ENCODE results near the gene LLCFC1. TPM values are rescaled to one million over a fixed set of nuclear protein-coding genes. Genes with fewer than 3 reads are reported as not detected.

LLCFC1 gene
- total RNA-seq, 1 donor from 2014 or later, result not detected

GRCh38 chr7:142913051-142913450 lies 26.2 kb upstream of the LLCFC1 start:
- H3K27me3 Mint-ChIP-seq (ENCODE audit: low read depth), result no peaks in the 10 kb centered on the region
- H3K4me1 Mint-ChIP-seq, result peaks cover 32% of the 10 kb centered on the region
- H3K4me3 Mint-ChIP-seq, result no peak overlapping the region
- no peaks in the 10 kb centered on the region for H3K36me3 Mint-ChIP-seq
- DNase-seq (ENCODE audit: low spot score in 2 of 2, unreplicated experiment in 2 of 2), result no peak
- peak overlapping the region; percentile 43 for H3K27ac Mint-ChIP-seq
- TF ChIP-seq CTCF (IDR thresholded peaks at IDR 0.05; ENCODE audit: unreplicated experiment), result no peak
- peaks cover 4% of the 10 kb centered on the region for H3K9me3 Mint-ChIP-seq

GRCh38 chr7:142913566-142913965 lies 25.7 kb upstream of the LLCFC1 start:
- Mint-ChIP-seq H3K4me1 (peaks cover 32% of the 10 kb centered on the region), H3K27me3 (ENCODE audit: low read depth) (no peaks in the 10 kb centered on the region), H3K36me3 (no peaks in the 10 kb centered on the region), H3K9me3 (peaks cover 4% of the 10 kb centered on the region), H3K4me3 (peak overlapping the region; percentile 11), H3K27ac (peak overlapping the region; percentile 43)
- no peak for DNase-seq (ENCODE audit: low spot score in 2 of 2, unreplicated experiment in 2 of 2)
- no peak for TF ChIP-seq CTCF (IDR thresholded peaks at IDR 0.05; ENCODE audit: unreplicated experiment)

- Mint-ChIP-seq H3K27ac (peak overlapping the region; percentile 43), H3K9me3 (peaks cover 4% of the 10 kb centered on the region), H3K27me3 (ENCODE audit: low read depth) (no peaks in the 10 kb centered on the region), H3K4me1 (peaks cover 32% of the 10 kb centered on the region), H3K4me3 (no peak overlapping the region), H3K36me3 (no peaks in the 10 kb centered on the region)
- no peak for TF ChIP-seq CTCF (IDR thresholded peaks at IDR 0.05; ENCODE audit: unreplicated experiment)
- no peak for DNase-seq (ENCODE audit: low spot score in 2 of 2, unreplicated experiment in 2 of 2)
These were observed 25.2 kb upstream of the LLCFC1 start for GRCh38 chr7:142914121-142914520.

- peaks cover 27% of the 10 kb centered on the region for H3K4me1 Mint-ChIP-seq
- no peak for TF ChIP-seq CTCF (IDR thresholded peaks at IDR 0.05; ENCODE audit: unreplicated experiment)
- no peak overlapping the region for H3K4me3 Mint-ChIP-seq
- H3K36me3 Mint-ChIP-seq, result no peaks in the 10 kb centered on the region
- DNase-seq (ENCODE audit: low spot score in 2 of 2, unreplicated experiment in 2 of 2), result no peak
- H3K27me3 Mint-ChIP-seq (ENCODE audit: low read depth), result no peaks in the 10 kb centered on the region
- H3K9me3 Mint-ChIP-seq, result peaks cover 4% of the 10 kb centered on the region
- no peak overlapping the region for H3K27ac Mint-ChIP-seq
These were observed 24.0 kb upstream of the LLCFC1 start for GRCh38 chr7:142915315-142915714.

- H3K4me1 Mint-ChIP-seq, result peaks cover 22% of the 10 kb centered on the region
- DNase-seq (ENCODE audit: low spot score in 2 of 2, unreplicated experiment in 2 of 2), result no peak
- H3K36me3 Mint-ChIP-seq, result no peaks in the 10 kb centered on the region
- no peak overlapping the region for H3K4me3 Mint-ChIP-seq
- H3K9me3 Mint-ChIP-seq, result peaks cover under 1% of the 10 kb centered on the region
- TF ChIP-seq CTCF (IDR thresholded peaks at IDR 0.05; ENCODE audit: unreplicated experiment), result no peak
- H3K27ac Mint-ChIP-seq, result no peak overlapping the region
- no peaks in the 10 kb centered on the region for H3K27me3 Mint-ChIP-seq (ENCODE audit: low read depth)
These were observed 22.8 kb upstream of the LLCFC1 start for GRCh38 chr7:142916508-142916907.

- no peaks in the 10 kb centered on the region for H3K36me3 Mint-ChIP-seq
- no peak for TF ChIP-seq CTCF (IDR thresholded peaks at IDR 0.05; ENCODE audit: unreplicated experiment)
- H3K4me1 Mint-ChIP-seq, result peaks cover 20% of the 10 kb centered on the region
- no peak for DNase-seq (ENCODE audit: low spot score in 2 of 2, unreplicated experiment in 2 of 2)
- H3K27ac Mint-ChIP-seq, result no peak overlapping the region
- H3K4me3 Mint-ChIP-seq, result no peak overlapping the region
- H3K9me3 Mint-ChIP-seq, result no peaks in the 10 kb centered on the region
- no peaks in the 10 kb centered on the region for H3K27me3 Mint-ChIP-seq (ENCODE audit: low read depth)
These were observed 21.8 kb upstream of the LLCFC1 start for GRCh38 chr7:142917447-142917846.

Data from mesothelial cell of epicardium (in vitro differentiated cells).